ENCODE data around the gene STEAP3.

STEAP3 gene

GRCh38 chr2:119253760-119254600, 30.3 kb downstream of the STEAP3 start:
- no peak for TF ChIP-seq CTCF (IDR thresholded peaks at IDR 0.05; ENCODE audit: insufficient read depth, low read depth, low read length, missing control alignments)

GRCh38 chr2:119254601-119255080, 31.0 kb downstream of the STEAP3 start:
- TF ChIP-seq CTCF (IDR thresholded peaks at IDR 0.05; ENCODE audit: insufficient read depth, low read depth, low read length, missing control alignments), result no peak
- no peak for DNase-seq (ENCODE audit: low read depth)
- no peak overlapping the region for H3K4me3 ChIP-seq (ENCODE audit: low read length)

More at GRCh38 chr2:119253760-119254600, 30.3 kb downstream of the STEAP3 start:
- DNase-seq (ENCODE audit: low read depth), result no peak
- H3K4me3 ChIP-seq (ENCODE audit: low read length), result no peak overlapping the region

DNA sequence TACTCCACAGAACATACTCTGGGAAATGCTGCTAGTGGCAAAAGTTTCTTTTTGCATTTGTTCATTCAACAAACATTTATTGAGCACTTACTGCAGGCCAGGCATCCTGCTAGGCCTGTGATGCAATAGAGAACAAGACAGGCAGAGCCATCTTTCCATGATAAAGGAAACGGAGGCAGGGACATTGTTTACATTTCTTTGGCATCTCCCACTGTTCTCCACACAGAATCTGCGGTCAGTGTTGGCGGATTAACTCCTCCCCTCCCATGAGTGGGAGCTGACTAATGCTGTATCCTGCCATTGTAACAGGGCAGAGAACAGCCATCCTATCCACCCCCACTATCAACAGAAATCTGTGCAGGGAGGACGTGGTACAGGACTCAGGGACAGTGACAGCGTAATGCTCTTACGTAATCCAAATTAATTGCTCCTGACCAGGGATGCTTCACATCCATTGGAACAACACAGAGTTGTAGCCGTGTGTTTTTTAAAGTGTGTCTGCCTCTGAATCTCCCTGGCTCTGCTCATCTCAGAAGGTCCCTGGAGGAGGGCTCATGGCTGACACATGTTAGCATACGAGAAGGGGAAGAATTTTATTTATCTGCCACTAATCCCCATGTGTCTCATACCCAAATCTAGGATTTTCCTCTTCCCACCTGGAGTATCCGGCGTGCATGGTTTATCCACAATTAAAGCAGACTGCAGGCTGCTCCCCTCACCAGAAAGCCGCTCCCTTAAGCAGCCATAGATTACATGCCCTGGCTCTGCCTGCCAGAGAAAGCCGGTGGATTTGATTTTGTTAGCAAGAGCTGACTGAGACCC, 32.3 kb downstream of the STEAP3 start:
- no peak for TF ChIP-seq CTCF (IDR thresholded peaks at IDR 0.05; ENCODE audit: insufficient read depth, low read depth, low read length, missing control alignments)
- H3K4me3 ChIP-seq (ENCODE audit: low read length), result no peak overlapping the region
- peak; percentile 93 for DNase-seq (ENCODE audit: low read depth)

DNA sequence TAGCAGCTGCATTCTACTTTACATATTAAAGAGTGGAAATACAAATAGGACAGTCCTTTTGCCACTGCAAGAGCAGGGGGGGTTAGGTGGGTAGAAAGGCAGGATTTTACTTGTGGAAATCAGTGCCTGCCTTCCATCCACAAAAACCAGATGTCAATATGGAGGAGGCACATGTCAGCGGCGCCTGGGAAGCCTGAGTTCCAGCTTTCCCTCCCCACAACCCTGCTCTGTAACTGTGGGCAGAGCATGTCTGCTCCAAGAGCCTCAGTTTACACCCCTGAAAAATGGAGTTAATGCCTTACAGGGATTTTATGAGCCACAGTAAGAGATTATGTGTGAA, 32.9 kb downstream of the STEAP3 start:
- no peak overlapping the region for H3K4me3 ChIP-seq (ENCODE audit: low read length)
- no peak for DNase-seq (ENCODE audit: low read depth)
- no peak for TF ChIP-seq CTCF (IDR thresholded peaks at IDR 0.05; ENCODE audit: insufficient read depth, low read depth, low read length, missing control alignments)

- TF ChIP-seq CTCF (IDR thresholded peaks at IDR 0.05; ENCODE audit: insufficient read depth, low read depth, low read length, missing control alignments), result no peak
- DNase-seq (ENCODE audit: low read depth), result no peak
- H3K4me3 ChIP-seq (ENCODE audit: low read length), result no peak overlapping the region
Measured at GRCh38 chr2:119257198-119257597, 33.6 kb downstream of the STEAP3 start.

DNA sequence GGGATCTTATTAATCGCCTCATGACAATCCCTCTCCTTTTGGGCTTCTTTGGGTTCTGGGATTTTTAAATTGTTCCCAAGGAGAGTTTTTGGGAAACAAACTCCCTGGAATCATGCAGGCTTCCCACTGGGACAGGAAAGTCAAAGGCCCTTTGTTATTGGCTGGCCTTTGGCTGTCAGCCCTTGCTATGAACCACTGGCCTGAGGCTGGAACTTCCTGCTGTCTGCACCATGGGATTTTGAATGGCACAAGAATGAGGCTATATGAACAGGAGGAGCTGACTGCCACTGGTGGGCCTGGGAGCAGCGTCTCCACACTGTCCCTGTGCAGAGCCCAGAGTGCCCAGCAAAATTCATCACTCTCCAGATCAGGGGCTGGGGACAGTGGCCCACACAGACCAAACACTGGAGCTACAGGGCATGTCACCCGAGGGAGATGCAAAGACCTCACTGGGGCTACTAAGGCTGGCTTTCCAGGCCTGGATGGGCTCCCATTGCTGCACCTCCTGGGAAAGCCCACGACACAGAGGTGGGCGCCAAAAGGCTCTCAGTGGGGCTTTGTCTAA, 35.7 kb downstream of the STEAP3 start:
- TF ChIP-seq CTCF (IDR thresholded peaks at IDR 0.05; ENCODE audit: insufficient read depth, low read depth, low read length, missing control alignments), result no peak
- DNase-seq (ENCODE audit: low read depth), result no peak
- H3K4me3 ChIP-seq (ENCODE audit: low read length), result no peak overlapping the region

All from epithelial cell of esophagus (primary cell).